GM06990 (cell line): Measurements from ENCODE around the gene FEM1C.
"Not testable (repeated sequence)": the region's sequence is repeated elsewhere in the genome, so short reads cannot be mapped to it uniquely, and the experiment has no call there.

Experiments
- DNase-seq: peaks from one replicate; pipeline ENCODE4 v3.0.0-alpha.2; 2011; ENCODE audit not compliant: insufficient read length; ENCODE audit errors: extremely low read depth
- H3K27me3 ChIP-seq: replicated peaks from 2 replicates; pipeline ENCODE4 v1.6.0; 2011; ENCODE audit warnings: low read length; ENCODE audit not compliant: control insufficient read depth, insufficient read depth
- H3K36me3 ChIP-seq: 2 replicates; pipeline ENCODE4 v1.5.1; 2011; ENCODE audit warnings: low read length; ENCODE audit not compliant: control insufficient read depth, insufficient read depth
- H3K4me3 ChIP-seq: replicated peaks from 2 replicates; pipeline ENCODE4 v1.5.1; 2011; ENCODE audit warnings: low read depth, mild to moderate bottlenecking, control low read depth, low read length
- CTCF ChIP-seq: IDR thresholded peaks from 2 replicates; pipeline ENCODE4 v1.5.1; 2011; ENCODE audit warnings: low read length, control low read depth, mild to moderate bottlenecking, inconsistent platforms; ENCODE audit not compliant: insufficient read depth, poor library complexity, severe bottlenecking

The FEM1C gene

GRCh38 chr5:115480900-115481299 lies 63.7 kb downstream of the FEM1C start:
- Histone ChIP-seq H3K27me3 (no peaks in the 10 kb centered on the region), H3K4me3 (no peak overlapping the region), H3K36me3 (no peaks in the 10 kb centered on the region)
- DNase-seq, result no peak
- TF ChIP-seq CTCF, result no peak

- no peak for DNase-seq
- H3K36me3 ChIP-seq, result no peaks in the 10 kb centered on the region
- H3K27me3 ChIP-seq, result no peaks in the 10 kb centered on the region
- no peak for TF ChIP-seq CTCF
- no peak overlapping the region for H3K4me3 ChIP-seq
Measured at GRCh38 chr5:115480271-115480670, 64.3 kb downstream of the FEM1C start.

- H3K36me3 ChIP-seq, H3K4me3 ChIP-seq, H3K27me3 ChIP-seq, DNase-seq: not testable (repeated sequence)
Measured at GRCh38 chr5:115479166-115479873, 65.3 kb downstream of the FEM1C start.

GRCh38 chr5:115478281-115478680 lies 66.3 kb downstream of the FEM1C start:
- DNase-seq, result no peak
- no peak for TF ChIP-seq CTCF
- H3K4me3 ChIP-seq, result no peak overlapping the region
- H3K27me3 ChIP-seq, result no peaks in the 10 kb centered on the region
- no peaks in the 10 kb centered on the region for H3K36me3 ChIP-seq

GRCh38 chr5:115477581-115477980 lies 67.0 kb downstream of the FEM1C start:
- Histone ChIP-seq H3K27me3 (no peaks in the 10 kb centered on the region), H3K4me3 (no peak overlapping the region), H3K36me3 (no peaks in the 10 kb centered on the region)
- DNase-seq, result no peak
- TF ChIP-seq CTCF, result no peak

- no peaks in the 10 kb centered on the region for H3K36me3 ChIP-seq
- no peak overlapping the region for H3K4me3 ChIP-seq
- H3K27me3 ChIP-seq, result no peaks in the 10 kb centered on the region
- TF ChIP-seq CTCF, result no peak
- no peak for DNase-seq
Measured at GRCh38 chr5:115475788-115476187, 68.8 kb downstream of the FEM1C start.
